ENCODE measurements around the gene AP2A2. TPM values are rescaled to one million over a fixed set of nuclear protein-coding genes. Genes with fewer than 3 reads are reported as not detected.

Gene AP2A2
- total and polyA plus RNA-seq, 5 donors from 2014 or later, result 6.2 to 85.9 (median 7.5) TPM

DNA sequence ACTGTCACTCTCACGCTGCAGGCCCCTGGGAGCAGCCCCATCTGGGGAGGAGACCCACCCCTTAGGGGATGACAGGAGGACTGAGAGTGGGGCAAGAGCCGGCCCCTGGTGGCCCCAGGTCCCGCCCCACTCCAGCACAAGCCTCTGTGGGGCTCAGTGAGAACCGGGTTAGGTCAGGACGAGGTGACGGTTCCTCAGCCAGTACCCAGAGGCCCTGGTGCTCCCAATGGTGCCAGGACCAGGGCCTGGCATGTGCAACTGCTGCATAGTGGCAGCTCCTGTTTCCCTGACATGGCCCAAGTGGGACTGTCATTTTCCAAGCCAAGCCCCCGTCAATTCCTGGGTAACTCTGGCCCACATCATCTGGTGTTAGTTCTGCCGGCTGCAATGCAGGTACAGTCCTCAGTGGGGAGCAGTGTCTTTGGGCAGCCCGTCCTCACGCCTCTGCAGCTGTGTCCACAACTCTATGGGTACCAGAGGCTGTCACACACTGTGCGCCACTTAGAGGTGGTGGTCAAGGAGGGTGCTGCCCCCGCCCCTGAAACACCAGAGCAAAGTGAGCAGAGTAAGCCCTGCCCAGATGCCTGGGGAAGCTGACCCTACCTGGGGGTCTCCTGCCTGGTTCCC, 31.0 kb upstream of the AP2A2 start:
- no peaks in the 10 kb centered on the region for H3K9me3 Mint-ChIP-seq
- peaks cover 3% of the 10 kb centered on the region for H3K36me3 ChIP-seq (ENCODE audit: control insufficient read depth, insufficient read depth, low read length)
- DNase-seq, result no peak

DNA sequence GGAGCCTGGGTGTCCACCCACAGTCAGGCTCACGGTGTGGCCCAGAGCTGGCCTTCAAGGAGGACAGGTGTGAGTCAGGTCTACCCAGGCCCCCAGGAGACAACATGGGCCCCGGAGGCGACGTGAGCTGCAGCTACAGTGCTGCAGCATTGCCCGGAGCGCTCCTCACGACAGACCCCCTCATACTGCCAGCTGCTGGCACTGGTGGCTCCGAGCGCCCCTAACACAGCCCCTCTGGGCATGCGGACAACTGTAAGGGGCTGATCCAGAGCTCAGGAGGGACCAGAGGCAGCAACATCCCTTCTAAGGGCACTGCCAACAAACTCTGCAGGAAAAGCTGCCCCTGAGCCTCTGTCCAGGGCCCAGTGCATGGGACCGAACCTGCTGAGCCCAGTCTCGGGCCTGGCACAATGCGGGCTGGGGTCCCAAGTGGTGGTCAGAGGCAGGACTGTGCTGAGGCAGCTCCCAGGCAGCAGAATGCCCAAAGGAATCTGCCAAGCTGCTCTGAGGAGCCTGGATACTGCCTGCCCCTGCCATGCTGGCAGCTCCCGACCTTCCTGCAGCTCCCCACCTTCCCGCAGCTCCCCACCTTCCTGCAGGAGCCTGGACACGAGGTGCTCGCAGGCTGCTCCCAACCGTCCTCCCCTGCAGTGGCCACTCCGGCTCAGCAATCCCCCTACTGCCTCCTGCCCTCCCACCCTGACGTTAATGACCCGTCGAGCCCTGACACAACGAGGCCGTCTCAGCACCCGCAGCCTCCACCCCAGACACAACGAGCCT, 30.1 kb upstream of the AP2A2 start:
- peaks cover 0 to 1% (median 0%) of the 10 kb centered on the region in 4 donors for H3K4me1 Mint-ChIP-seq

More for the DNA sequence above, 31.0 kb upstream of the AP2A2 start:
- no peaks in the 10 kb centered on the region for H3K4me1 ChIP-seq (ENCODE audit: control insufficient read depth, insufficient read depth, low read length, poor library complexity, severe bottlenecking)
- Mint-ChIP-seq H3K27ac (no peak overlapping the region), H3K27me3 (no peaks in the 10 kb centered on the region), H3K4me3 (no peak overlapping the region), H3K36me3 (no peaks in the 10 kb centered on the region), H3K4me1 (peaks cover 0 to 1% (median 0%) of the 10 kb centered on the region in 4 donors)
- H3K4me3 ChIP-seq (ENCODE audit: low read depth, low read length), result no peak overlapping the region
- no peak for ATAC-seq (ENCODE audit: low read depth in 2 of 2)
- no peaks in the 10 kb centered on the region for H3K27me3 ChIP-seq (ENCODE audit: control insufficient read depth, insufficient read depth, low read length)
- no peaks in the 10 kb centered on the region for H3K9me3 ChIP-seq (ENCODE audit: control insufficient read depth in 2 of 2, low read length in 2 of 2)
- H3K27ac ChIP-seq (ENCODE audit: insufficient read depth, low read length, poor library complexity, severe bottlenecking), result no peak overlapping the region

DNA sequence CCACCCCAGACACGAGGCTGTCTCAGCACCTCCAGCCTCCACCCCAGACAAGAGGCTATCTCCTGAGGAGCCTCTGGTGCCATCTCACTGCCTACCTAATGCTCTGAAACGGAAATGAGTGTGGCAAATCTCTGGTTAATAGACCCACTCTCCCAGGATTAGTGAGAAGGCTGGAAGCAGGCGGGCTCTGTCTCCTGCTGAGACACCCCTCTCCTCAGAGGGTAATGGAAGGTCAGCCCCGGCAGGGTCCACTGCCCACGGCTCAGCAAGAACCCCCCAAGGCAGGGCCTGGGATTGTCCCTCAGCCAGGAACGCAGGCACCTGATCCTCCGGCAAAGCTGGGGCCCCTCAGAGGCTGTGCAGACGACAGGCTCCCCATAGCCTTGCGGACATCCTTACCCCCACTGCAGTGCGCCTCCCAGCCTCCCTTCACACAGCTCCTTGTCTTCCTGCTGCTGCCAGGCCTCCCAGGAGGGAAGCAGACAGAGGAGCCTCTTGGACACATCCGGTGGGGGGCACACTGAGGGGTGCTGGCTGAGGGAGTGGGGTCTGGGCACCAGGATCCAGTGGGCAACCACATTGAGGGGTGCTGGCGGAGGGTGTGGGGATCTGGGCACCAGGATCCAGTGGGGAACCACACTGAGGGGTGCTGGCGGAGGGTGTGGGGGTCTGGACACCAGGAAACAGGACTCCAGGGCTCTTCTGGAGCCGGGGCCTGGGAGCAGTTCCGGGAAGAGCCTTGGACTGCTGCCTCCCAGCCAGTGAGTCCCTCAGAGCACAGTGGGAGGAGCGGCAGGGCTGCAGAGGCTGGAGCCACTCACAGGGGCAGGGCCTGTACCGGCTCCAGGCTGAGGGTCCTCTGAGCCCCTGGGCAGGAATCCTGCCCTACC, 28.2 kb upstream of the AP2A2 start:
- H3K27ac Mint-ChIP-seq, result no peak overlapping the region
- H3K27me3 Mint-ChIP-seq, result no peaks in the 10 kb centered on the region
- Histone ChIP-seq H3K4me1 (ENCODE audit: control insufficient read depth, insufficient read depth, low read length, poor library complexity, severe bottlenecking) (no peaks in the 10 kb centered on the region), H3K27me3 (ENCODE audit: control insufficient read depth, insufficient read depth, low read length) (no peaks in the 10 kb centered on the region), H3K27ac (ENCODE audit: insufficient read depth, low read length, poor library complexity, severe bottlenecking) (no peak overlapping the region), H3K4me3 (ENCODE audit: low read depth, low read length) (no peak overlapping the region), H3K9me3 (ENCODE audit: control insufficient read depth in 2 of 2, low read length in 2 of 2) (no peaks in the 10 kb centered on the region), H3K36me3 (ENCODE audit: control insufficient read depth, insufficient read depth, low read length) (peaks cover 31% of the 10 kb centered on the region)
- no peak for DNase-seq
- no peak overlapping the region for H3K4me3 Mint-ChIP-seq
- H3K36me3 Mint-ChIP-seq, result peaks cover 8% of the 10 kb centered on the region
- ATAC-seq (ENCODE audit: low read depth in 2 of 2), result no peak
- H3K9me3 Mint-ChIP-seq, result no peaks in the 10 kb centered on the region
- peaks cover 0 to 5% (median under 1%) of the 10 kb centered on the region in 4 donors for H3K4me1 Mint-ChIP-seq

More for the DNA sequence above, 30.1 kb upstream of the AP2A2 start:
- H3K4me3 ChIP-seq (ENCODE audit: low read depth, low read length), result no peak overlapping the region
- ATAC-seq (ENCODE audit: low read depth in 2 of 2) (no peak), DNase-seq (no peak)
- H3K27ac ChIP-seq (ENCODE audit: insufficient read depth, low read length, poor library complexity, severe bottlenecking), result no peak overlapping the region
- peaks cover 3% of the 10 kb centered on the region for H3K36me3 Mint-ChIP-seq
- H3K4me3 Mint-ChIP-seq, result no peak overlapping the region
- no peaks in the 10 kb centered on the region for H3K9me3 Mint-ChIP-seq
- no peaks in the 10 kb centered on the region for H3K27me3 Mint-ChIP-seq
- H3K36me3 ChIP-seq (ENCODE audit: control insufficient read depth, insufficient read depth, low read length), result peaks cover 12% of the 10 kb centered on the region
- H3K4me1 ChIP-seq (ENCODE audit: control insufficient read depth, insufficient read depth, low read length, poor library complexity, severe bottlenecking), result no peaks in the 10 kb centered on the region
- no peak overlapping the region for H3K27ac Mint-ChIP-seq
- no peaks in the 10 kb centered on the region for H3K9me3 ChIP-seq (ENCODE audit: control insufficient read depth in 2 of 2, low read length in 2 of 2)
- no peaks in the 10 kb centered on the region for H3K27me3 ChIP-seq (ENCODE audit: control insufficient read depth, insufficient read depth, low read length)

DNA sequence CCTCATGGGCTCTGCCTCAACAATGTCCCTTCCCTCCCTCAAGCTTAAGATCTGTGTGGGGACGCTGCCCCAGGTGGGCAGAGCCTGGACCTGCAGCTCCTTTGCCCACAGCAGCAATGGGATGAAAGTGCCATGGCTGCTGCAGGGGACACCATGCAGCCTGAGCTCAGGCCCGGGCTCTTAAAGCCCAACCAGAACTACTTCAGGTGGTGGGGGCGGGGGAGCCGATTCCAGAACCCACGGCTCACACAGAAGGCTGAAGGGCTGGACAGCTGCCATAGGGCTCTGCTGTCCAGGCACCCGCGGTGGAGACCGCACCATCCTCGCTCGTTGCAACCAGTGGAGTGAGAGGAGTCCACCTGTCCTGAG, 27.5 kb upstream of the AP2A2 start:
- ATAC-seq (ENCODE audit: low read depth in 2 of 2), result no peak
- Mint-ChIP-seq H3K36me3 (peaks cover 8% of the 10 kb centered on the region), H3K27me3 (no peaks in the 10 kb centered on the region), H3K27ac (no peak overlapping the region), H3K4me1 (peaks cover 0 to 5% (median under 1%) of the 10 kb centered on the region in 4 donors), H3K9me3 (no peaks in the 10 kb centered on the region), H3K4me3 (no peak overlapping the region)
- Histone ChIP-seq H3K27me3 (ENCODE audit: control insufficient read depth, insufficient read depth, low read length) (no peaks in the 10 kb centered on the region), H3K4me3 (ENCODE audit: low read depth, low read length) (no peak overlapping the region), H3K4me1 (ENCODE audit: control insufficient read depth, insufficient read depth, low read length, poor library complexity, severe bottlenecking) (no peaks in the 10 kb centered on the region), H3K27ac (ENCODE audit: insufficient read depth, low read length, poor library complexity, severe bottlenecking) (no peak overlapping the region), H3K9me3 (ENCODE audit: control insufficient read depth in 2 of 2, low read length in 2 of 2) (no peaks in the 10 kb centered on the region), H3K36me3 (ENCODE audit: control insufficient read depth, insufficient read depth, low read length) (peaks cover 37% of the 10 kb centered on the region)
- peak in 1 of 3 donors; percentile 14 for DNase-seq

DNA sequence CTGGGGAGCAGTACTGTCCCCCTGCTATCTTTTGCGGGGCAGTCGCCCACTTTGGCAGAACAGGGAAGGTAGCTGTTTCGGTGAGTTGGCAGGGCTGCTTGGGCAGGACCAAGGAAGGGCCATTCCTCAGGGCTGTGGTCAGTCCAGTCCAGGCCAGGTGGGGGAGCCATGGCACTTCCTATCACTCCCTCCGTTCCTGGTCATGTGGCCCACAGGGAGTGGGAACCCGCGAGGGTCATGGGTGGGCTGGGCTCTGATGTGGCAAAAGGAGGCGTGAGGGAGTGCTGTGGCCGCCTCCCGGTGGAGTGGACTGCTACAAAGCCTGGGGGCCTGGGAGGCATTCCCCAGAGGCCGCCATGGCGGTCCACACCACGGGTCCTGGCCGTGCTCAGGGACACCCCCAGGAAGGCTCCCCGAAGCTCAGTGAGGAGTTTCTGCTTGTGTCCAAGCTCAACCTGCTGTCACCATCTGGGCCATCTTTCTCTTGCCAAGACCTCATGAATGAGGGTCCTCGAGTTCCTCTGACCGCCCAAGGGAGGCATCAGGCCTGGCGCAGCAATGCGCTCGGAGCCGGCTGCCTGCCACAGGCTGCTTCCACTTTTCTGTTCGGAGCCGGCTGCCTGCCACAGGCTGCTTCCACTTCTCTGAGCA, 27.0 kb upstream of the AP2A2 start:
- H3K4me3 Mint-ChIP-seq, result no peak overlapping the region
- peaks cover 0 to 5% (median 0%) of the 10 kb centered on the region in 4 donors for H3K4me1 Mint-ChIP-seq
- Histone ChIP-seq H3K27me3 (ENCODE audit: control insufficient read depth, insufficient read depth, low read length) (no peaks in the 10 kb centered on the region), H3K4me3 (ENCODE audit: low read depth, low read length) (no peak overlapping the region), H3K9me3 (ENCODE audit: control insufficient read depth in 2 of 2, low read length in 2 of 2) (no peaks in the 10 kb centered on the region), H3K4me1 (ENCODE audit: control insufficient read depth, insufficient read depth, low read length, poor library complexity, severe bottlenecking) (no peaks in the 10 kb centered on the region), H3K27ac (ENCODE audit: insufficient read depth, low read length, poor library complexity, severe bottlenecking) (no peak overlapping the region), H3K36me3 (ENCODE audit: control insufficient read depth, insufficient read depth, low read length) (peaks cover 40% of the 10 kb centered on the region)
- no peaks in the 10 kb centered on the region for H3K27me3 Mint-ChIP-seq
- no peak overlapping the region for H3K27ac Mint-ChIP-seq
- no peak for ATAC-seq (ENCODE audit: low read depth in 2 of 2)
- H3K9me3 Mint-ChIP-seq, result no peaks in the 10 kb centered on the region
- no peak for DNase-seq
- H3K36me3 Mint-ChIP-seq, result peaks cover 8% of the 10 kb centered on the region

DNA sequence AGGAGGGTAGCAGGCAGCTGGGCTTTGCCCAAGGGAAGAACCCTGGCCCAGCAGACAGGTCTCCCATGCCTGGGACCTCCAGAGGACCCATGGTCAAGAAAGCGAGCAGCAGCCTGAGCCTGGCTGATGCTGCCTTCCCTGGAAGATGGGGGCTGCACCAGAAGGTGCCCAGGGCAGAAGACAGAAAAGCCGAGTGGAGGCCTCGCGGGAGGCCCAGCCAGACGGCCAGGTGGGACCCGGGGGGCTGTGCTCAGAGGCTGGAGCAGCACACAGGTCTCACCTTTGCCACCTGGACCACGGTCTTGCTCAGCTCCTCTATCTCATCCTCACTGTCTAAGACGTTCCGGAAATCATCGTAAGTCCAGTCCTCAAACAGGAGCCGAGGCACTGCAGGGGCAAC, 25.9 kb upstream of the AP2A2 start:
- Histone ChIP-seq H3K36me3 (ENCODE audit: control insufficient read depth, insufficient read depth, low read length) (peaks cover 48% of the 10 kb centered on the region), H3K4me1 (ENCODE audit: control insufficient read depth, insufficient read depth, low read length, poor library complexity, severe bottlenecking) (no peaks in the 10 kb centered on the region), H3K9me3 (ENCODE audit: control insufficient read depth in 2 of 2, low read length in 2 of 2) (no peaks in the 10 kb centered on the region), H3K27ac (ENCODE audit: insufficient read depth, low read length, poor library complexity, severe bottlenecking) (no peak overlapping the region), H3K27me3 (ENCODE audit: control insufficient read depth, insufficient read depth, low read length) (no peaks in the 10 kb centered on the region), H3K4me3 (ENCODE audit: low read depth, low read length) (no peak overlapping the region)
- Mint-ChIP-seq H3K4me3 (no peak overlapping the region), H3K36me3 (peaks cover 14% of the 10 kb centered on the region), H3K9me3 (no peaks in the 10 kb centered on the region), H3K4me1 (peaks cover 0 to 5% (median 0%) of the 10 kb centered on the region in 4 donors), H3K27ac (no peak overlapping the region), H3K27me3 (no peaks in the 10 kb centered on the region)
- no peak for DNase-seq
- ATAC-seq (ENCODE audit: low read depth in 2 of 2), result no peak

DNA sequence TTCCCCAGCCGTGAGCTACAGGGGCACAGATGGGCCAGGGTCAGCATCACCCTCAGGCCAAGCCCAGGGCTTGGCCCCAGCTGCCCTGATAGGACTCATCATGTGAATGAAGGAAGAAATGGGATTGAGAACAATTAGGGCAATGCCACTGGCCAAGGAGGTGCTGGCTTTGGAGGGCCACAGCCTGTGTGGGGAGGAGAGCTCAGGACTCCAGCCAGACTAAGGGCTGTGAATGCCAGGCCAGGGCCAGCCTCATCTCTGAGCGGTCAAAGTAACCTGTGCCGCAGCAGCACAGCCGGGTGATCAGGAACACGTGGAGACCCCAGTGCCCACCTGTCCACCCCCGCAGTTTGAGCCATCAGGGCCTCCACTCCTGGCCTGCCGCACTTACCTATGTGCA, 25.1 kb upstream of the AP2A2 start:
- Mint-ChIP-seq H3K27me3 (no peaks in the 10 kb centered on the region), H3K4me1 (peaks cover 0 to 5% (median 0%) of the 10 kb centered on the region in 4 donors), H3K4me3 (no peak overlapping the region), H3K27ac (no peak overlapping the region), H3K36me3 (peaks cover 15% of the 10 kb centered on the region), H3K9me3 (no peaks in the 10 kb centered on the region)
- no peak overlapping the region for H3K4me3 ChIP-seq (ENCODE audit: low read depth, low read length)
- no peaks in the 10 kb centered on the region for H3K4me1 ChIP-seq (ENCODE audit: control insufficient read depth, insufficient read depth, low read length, poor library complexity, severe bottlenecking)
- no peaks in the 10 kb centered on the region for H3K27me3 ChIP-seq (ENCODE audit: control insufficient read depth, insufficient read depth, low read length)
- DNase-seq, result no peak
- no peaks in the 10 kb centered on the region for H3K9me3 ChIP-seq (ENCODE audit: control insufficient read depth in 2 of 2, low read length in 2 of 2)
- H3K27ac ChIP-seq (ENCODE audit: insufficient read depth, low read length, poor library complexity, severe bottlenecking), result no peak overlapping the region
- peaks cover 48% of the 10 kb centered on the region for H3K36me3 ChIP-seq (ENCODE audit: control insufficient read depth, insufficient read depth, low read length)
- no peak for ATAC-seq (ENCODE audit: low read depth in 2 of 2)
